TTC549 (cell line): ENCODE measurements around the gene SPEN.

Experiments used
- FAIRE-seq: peaks from 2 replicates; lab custom pipeline; 2012; peaks lifted over from hg19 to GRCh38; lab: Jason Lieb, UNC

The SPEN gene

GRCh38 chr1:15948595-15949452 is 101.3 kb downstream of the SPEN start:
- FAIRE-seq: no peak

- FAIRE-seq: no peak
Observed at GRCh38 chr1:15949453-15950245, 102.1 kb downstream of the SPEN start.

- FAIRE-seq: no peak
Observed at GRCh38 chr1:15950302-15950701, 102.8 kb downstream of the SPEN start.

DNA sequence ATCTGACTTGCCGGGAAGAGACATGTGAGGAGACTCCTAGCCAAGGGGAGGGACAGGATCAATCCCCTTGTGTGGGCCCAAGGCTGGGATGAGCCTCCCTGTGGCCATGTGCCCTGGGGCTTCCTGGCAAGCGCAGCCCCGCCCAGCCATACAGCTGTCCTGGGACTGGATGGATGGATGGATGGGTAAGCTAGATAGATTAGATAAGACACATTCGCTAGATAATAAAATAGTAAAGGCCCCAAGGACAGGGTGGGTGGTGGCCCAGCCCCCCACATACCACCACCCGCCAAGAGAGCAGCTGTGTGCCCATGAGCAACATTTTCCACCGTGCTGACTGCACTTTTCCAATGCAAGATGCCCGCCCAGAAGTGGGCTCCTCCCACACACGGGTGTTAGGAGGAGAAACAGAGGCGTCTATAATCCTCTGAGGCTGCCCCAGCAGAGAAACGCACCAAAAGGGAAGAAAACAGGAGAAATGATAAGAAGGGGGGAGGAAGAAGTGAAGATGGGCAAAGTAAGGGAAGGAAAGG is 103.3 kb downstream of the SPEN start:
- FAIRE-seq: no peak

DNA sequence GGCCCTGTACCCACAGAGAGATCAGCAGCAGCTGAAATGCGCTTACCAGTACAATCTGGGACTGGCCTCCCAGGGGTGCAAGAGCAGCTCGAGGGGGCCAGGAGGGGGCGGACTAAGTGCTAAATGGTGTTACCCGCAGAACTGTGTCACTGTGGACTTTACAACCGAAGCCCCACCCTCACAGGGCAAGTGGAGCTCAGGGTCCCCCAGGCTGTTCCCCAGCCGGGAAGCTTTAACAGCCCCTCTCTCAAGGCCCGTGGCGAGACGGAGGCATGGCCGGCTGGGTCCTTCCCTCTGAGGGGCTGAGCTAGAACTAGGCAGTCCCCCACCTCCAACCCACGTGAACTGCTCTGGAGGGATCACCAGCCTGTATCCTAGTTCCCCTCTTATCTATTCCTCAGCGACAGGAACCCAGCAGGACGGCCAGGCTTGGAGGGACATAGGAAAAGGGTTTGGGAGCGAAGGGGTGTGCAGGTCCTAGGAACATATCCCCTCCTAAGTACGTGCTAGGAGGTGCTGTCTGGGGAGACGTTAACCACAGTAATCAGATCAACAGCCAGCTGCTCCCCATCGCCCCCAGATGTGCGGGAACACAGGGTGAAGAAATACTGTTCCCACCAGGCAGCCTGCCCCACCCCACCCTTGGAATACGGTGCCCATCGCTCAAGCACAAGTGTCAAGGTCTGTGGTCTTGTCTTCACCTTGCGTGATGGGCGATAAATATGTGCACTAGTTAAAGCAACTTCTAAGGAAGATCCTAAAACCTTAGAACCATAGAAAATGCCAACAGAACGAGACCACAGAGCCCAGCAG is 104.0 kb downstream of the SPEN start:
- no peak for FAIRE-seq

DNA sequence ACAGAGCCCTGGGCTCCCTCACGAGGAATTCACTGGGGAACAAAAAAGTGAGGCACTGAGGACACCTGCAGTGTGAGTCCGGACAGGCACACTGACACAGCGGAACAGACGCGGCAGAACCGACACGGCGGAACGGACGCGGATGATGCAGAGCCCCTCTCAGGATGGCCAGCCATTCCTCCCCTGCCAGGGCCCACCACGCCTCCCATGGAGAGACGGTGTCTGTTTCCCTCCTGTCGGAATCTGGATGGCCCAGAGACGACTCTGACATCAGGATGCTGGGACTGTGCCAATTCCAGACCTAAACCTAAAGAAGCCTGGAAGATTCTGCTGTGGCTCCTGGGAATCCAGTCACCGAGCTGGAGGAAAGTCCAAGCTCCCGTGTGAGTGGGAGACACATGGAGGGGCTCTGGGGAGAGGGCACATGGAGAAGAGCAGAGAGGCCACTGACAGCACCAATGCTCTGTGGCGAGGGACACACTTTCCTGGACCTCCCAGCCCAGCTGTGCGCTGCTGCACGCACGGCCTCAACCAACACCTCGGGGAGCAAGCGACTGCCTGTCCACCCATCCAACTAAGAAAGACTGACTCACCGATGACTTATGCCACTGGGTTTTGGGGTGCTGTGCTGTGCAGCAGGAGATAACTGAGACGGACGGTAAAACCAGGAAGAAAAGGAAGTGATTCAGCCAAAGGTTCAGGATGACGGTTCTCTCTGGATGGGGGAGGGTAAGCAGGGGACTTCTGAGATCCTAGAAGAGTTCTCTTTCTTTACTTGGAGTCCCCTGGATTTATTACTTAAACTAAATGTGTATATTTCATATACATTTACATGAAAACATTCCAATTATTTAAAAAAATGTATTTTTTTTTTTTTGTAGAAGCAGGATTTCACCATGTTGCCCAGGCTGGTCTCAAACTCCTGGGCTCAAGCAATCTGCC is 105.1 kb downstream of the SPEN start:
- no peak for FAIRE-seq

DNA sequence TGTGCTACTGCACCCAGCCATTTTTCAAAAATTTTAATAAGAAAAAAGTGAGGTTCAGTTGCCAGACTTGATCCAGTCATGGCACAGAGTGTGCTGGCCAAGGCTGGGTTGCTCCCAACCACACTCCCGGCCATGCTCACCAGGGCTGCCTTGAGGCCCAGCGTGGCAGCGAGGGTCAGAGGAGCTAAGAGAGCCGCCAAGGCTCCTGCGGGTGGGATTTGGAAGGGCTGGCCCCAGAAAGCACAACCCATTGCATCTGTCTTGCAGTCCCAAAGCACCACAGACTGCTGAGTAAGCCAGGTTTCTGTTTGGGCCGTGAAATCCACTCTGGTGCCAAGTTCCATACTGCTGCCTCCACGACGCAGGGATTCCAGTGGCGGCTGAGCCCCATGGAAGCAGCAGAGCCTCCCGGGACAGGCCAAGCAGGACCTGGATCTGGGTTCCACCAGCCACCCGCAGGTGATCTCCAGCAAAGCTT is 105.8 kb downstream of the SPEN start:
- no peak for FAIRE-seq

DNA sequence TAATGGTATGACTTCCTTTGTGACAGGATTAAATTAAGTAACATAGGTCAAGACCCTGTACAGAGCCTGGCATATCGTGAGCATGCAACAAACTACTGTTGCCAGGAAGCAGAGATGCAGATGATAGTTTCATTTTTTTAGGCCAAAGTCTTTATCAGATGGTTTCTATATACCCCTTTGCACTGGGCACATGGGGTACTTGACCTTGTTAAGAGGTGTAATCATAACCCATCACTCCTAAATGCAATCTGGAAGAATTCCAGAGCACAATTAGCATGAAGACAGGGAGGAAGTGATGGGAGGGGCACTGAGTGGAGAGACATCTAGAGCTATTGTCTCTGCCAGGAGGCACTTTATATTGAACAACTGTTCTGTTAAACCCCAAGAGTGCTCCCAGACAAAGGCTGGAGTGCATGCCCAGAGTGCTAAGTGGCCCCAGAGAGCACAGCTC is 106.3 kb downstream of the SPEN start:
- no peak for FAIRE-seq

- FAIRE-seq: no peak
Observed at GRCh38 chr1:15954316-15954715, 106.8 kb downstream of the SPEN start.

DNA sequence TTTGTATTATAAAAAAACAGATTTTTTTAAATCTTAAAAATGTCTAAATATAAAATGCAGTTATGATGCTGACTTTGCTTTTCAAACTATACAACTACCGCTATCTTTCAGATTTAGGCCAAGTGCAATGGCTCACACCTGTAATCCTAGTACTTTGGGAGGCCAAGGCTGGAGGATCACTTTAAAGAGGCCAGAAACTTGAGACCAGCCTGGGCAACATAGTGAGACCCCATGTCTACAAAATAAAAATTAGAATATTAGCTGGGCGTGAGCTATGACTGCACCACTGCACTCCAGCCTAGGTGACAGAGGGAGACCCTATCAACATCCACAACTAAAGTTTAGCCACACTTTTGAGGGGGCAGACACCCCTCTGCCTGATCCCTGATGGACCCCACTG is 108.0 kb downstream of the SPEN start:
- FAIRE-seq: no peak

DNA sequence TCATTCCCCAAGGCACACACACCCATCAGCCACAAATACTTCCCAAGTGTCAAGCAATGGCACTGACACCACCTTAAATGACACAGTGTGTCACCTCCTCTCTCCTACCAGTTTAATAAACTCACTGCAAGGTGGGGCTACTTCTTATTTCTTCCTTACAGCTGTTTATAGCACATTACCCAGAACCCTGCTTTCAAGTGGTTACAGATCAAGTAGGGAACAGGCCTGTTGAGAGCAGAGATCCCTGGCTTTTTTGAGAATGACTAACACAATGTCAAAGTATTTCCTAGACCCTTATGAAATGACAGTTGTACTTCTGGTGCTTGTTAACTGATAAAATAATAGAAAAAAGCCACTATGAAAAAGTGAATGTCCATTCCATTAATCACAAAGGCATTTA is 108.6 kb downstream of the SPEN start:
- no peak for FAIRE-seq

DNA sequence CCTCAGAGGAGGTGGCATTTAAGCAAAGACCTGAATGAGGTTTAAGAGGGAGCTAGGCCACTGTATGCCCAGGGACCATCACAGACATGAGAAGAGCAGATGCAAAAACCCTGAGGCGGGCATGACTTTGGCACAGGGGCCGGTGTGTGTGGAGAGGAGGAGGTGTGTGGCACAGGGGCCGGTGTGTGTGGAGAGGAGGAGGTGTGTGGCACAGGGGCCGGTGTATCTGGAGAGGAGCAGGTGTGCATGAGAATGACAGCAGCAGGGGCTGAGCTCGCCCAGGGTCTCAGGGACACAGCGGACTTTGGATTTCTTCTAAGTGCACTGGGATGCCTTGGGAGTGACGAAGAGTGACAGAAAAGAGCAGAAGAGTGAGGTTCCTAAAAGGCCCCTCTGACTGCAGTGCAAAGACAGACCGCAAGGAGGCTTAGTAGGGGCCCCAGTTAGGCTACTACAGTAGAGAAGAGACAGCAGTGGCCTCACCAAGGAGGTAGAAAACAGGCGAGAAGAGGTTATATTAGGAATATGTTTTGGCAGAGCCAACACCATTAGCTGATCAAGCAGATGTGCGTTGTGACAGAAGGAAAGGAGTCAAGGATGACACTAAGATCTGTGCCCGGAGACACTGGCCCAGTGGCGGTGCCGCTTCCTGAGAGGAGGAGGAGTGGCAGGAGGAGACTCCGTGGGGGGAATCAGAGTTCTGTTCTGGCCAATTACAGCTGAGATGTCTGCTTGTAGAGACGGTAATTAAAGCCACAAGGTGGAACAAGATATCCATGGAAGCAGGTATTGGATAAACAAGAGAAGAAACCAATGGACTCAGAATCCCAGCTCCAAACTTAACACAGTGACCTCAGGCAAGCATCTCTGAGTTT is 110.0 kb downstream of the SPEN start:
- no peak for FAIRE-seq

DNA sequence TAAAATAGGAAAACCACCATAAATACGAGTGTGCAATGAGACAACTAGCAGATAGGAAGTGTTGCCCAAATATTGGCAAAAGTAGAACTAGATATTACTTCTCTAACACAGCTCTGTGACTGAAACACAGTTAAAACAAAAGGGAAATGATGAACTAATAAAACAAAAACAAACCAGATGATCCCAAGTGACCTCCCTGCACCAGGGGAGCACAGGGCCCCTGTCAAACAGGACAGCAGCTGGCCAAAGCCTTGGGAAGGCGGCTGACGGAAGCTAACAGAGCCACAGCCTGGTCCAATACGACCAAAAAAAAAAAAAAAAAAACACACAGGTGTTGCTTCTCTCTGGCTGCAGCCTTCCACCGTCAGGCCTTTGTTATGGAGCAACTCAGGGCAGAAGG is 110.6 kb downstream of the SPEN start:
- no peak for FAIRE-seq

DNA sequence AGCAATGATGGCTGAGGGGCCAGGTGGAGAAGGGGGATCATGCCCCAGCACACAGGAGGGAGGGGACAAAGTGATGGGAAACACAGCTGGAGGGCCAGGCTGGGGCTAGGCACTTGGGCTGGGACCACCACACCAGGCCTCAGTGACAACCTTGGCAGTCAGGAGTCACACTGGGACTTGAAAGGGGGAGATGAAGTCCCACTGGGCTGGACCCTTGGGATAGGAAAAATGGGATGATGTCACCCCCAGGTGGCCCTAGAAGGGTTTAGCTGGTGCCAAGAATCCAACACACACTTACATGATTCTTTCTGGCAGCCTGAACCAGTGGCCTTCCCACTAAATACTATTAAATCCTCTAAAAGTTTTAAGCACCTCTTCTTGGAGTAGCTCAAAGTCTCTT is 111.3 kb downstream of the SPEN start:
- FAIRE-seq: no peak

DNA sequence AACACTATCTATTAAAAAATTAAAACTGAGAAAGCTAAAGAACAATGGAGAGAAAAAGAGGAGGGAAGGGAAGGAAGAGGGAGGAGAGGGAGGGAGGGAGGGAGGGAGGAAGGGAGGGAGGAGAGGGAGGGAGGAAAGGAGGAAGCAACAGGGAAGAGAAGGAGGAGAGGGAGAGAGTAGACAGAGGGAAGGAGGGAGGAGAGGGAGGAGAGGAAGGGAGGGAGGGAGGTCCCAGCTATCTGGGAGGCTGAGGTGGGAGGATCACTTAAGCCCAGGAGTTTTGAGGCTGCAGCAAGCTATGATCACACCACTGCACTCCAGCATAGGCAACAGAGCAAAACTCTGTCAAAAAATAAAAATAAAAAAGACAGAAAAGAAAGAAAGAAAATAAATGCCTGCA is 111.9 kb downstream of the SPEN start:
- FAIRE-seq: no peak

- no peak for FAIRE-seq
Observed at GRCh38 chr1:15959827-15960446, 112.4 kb downstream of the SPEN start.

DNA sequence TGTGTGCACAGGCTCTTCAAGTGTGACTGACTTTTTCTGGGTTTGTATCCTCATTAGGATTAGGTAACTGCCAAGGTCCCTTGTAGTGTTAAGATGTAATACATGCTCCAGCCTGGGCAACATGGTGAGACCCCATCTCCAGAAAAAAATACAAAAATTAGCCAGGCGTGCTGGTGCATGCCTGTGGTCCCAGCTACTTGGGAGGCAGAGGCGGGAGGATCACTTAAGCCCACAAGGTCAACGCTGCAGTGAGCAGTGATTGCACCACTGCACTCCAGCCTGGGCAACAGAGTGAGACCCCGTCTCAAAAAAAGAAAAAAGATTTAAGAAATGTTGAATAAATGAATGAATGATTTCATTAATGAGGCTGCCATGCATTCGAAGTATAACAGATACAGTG is 113.3 kb downstream of the SPEN start:
- no peak for FAIRE-seq

DNA sequence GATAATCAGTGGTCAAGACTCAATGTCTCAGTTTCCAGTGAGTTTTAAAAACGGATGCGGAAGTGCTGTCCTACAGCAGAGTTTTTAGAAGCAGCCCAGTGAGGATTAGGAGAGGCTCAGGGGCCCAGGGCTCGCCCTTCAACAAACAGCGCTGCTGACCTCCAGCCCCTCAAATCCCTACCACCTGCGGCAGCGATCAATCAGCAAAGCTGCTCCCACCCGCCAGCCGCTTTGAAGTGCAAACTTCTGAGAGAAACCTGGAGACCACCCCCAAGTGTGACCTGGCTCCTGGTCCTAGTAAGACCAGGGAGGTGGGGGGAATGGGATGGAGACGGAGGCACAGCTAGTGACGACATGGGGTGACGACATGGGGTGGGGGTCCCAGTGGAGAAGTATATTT is 114.0 kb downstream of the SPEN start:
- FAIRE-seq: no peak

GRCh38 chr1:15962176-15962575 is 114.7 kb downstream of the SPEN start:
- no peak for FAIRE-seq
